Limb (tissue), 2 donors: ENCODE data around the gene COA1.
"Not testable (repeated sequence)": the region's sequence is repeated elsewhere in the genome, so short reads cannot be mapped to it uniquely, and the experiment has no call there.

Source experiments
- DNase-seq, 2 donors: peaks; one replicate each; pipeline ENCODE4 v3.0.0-alpha.2; 2016; ENCODE audit errors: extremely low spot score in 2 of 2

COA1 gene

DNA sequence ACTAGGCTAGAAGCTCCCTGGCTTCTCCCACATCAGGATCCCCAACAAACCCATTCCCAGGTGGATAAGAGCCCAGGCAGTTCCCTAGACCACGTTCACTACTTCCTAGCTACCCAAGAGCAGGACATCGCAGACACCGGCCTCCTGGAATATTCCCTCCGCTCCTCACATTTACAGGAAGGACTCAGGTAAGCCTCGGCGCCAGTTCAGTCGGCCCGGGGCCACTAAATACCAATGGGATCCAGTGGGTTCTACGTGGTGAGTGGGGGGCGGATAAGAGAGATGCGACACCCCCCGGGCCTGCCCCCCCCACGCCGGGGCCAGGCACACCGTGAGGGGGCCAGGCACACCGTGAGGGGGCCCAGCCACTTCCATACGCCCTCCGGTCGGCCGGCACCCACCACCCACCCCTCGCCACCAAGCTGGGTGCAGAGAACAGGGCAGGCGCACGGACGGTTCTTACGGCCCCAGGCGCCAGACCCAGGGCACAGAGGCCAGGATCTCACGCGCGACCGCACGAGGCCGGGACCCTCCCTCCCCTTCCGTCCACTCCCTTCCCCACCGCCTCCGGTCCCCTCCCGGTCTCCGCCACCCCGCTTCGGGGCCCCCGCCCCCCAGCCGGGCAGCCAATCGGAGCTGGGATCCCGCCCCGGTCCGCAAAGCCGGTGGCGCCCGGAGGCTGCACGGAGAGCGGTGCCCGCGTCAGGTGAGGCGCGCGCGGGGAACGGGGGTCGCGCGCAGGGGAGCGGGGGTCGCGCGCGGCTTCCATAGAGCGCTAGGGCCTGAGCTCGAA is 28.9 kb upstream of the COA1 start, which contains the start of gene BLVRA:
BLVRA (plus strand) TSS at position 652 of the 793 bp plus-strand sequence. CDS start 12,479 bp downstream, outside the sequence.
- peak; percentile 35 to 86 for DNase-seq

DNA sequence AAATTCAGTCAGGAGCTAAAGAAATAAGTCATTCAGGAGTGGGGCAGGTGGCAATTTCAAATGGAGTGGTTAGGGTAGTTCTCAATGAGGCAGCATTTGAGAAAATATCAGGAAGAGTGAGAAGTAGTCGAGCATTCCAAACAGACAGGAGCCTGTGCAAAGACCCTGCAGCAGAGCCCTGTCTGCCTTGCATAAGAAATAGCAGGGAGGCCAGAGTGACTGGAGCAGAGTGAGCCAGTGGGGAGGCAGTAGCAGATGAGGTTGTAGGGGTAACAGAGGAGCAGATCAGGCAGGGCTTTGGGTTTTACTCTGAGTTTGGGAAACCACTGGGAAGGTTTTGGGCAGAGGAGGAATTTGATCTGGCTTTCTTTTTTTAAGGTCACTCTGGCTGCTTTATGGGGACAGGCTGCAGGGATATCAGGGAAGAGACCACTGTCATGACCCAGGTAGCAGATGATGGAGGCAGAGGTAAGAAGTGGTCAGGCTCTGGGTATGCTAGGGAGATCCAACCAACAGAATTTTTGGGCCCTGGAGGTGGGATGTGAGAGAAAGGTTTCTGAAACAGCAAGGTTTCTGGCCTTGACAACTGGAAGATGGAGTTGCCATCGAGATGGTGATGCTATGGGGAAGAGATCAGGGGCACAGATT is 27.9 kb upstream of the COA1 start:
- DNase-seq, result no peak

DNA sequence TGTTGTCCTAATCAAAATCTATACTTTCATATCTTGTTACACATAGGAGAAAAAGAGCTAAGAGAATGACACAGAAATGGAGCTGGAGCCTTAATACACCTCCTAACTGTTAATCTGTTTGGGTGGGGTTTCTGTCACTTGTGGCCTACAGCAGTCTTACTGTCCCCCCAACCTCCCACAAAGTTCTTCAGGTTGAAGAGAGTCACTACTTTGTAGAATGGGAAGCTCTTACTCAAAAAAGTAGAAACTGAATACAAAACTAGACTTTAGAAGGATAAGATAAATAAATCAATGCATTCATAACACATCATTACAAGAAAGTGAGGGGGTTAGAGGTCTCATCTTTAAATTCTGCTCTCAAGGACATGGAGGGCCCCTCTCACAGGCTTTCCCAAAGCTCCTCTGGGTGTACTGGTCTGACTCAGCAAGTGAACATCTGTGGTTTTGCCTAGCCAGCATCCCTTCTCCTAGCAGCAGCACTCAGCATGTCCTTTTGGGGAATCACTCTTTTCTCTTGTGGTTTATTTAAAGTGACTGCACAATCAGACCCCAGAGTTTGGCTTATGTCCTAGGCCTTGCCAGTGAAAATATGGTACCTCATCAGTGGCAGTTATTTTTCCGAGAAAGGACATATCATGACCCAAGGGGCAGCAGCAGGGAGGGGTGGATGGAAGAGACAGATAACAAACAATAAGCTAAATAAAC is 27.2 kb upstream of the COA1 start:
- DNase-seq, result no peak

DNA sequence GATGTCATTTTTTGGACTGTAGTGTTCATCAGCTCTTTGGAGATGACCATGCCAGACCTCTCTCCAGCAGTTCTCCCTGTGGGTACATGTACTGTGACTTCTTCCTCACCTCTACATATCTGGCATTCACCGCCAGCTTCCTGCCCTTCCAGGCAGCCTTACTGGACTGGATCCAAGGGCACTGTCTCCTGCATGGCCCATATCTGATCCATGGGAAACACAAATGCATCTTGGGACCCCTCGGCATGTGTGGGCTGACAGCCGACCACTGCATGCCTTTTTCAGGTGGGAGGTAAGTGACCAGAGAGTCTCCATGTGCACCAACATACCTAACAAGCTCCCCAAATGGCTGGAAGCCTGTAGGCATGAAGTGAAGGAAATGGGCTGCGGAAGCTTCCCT is 25.3 kb upstream of the COA1 start:
- DNase-seq, result no peak

DNA sequence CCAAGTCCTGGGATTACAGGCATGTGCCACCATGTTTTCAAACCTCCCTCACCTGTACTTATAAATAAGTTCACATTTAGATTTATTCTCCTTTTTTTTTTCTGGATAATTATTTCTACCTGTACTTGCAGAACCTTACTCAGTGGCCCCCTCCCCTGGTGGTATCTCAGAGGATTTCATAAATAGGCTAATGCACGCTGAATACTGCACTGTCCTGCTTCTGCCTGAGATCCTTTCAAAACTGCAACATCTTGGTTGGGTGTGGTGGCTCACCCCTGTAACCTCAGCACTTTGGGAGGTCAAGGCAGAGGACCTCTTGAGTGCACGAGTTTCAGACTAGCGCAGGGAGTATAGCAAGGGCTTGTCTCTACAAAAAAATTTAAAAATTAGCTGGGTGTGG is 24.5 kb upstream of the COA1 start:
- no peak for DNase-seq

DNA sequence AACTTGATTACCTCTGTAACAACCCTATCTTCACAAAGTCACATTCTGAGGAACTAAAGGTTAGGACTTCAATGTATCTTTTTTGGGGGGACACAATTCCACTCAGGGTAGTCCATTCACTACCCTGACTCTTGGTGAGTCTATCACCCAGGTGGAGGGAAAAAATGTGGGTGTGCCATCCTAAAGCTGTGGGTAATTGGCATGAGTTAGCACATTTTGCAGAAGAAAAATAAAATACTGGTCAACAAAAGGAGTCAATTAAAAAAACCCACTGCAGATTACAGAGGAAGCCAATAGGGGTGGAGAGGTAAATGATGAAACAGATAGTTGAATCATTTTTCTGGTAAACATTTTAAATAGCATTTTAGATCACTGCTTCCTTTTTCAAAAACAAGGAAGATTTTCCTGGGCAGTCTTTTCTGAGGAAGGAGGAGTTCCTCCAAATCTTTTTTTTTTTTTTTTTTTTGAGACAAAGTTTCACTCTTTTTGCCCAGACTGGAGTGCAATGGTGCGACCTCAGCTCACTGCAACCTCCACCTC is 24.0 kb upstream of the COA1 start:
- DNase-seq, result no peak

DNA sequence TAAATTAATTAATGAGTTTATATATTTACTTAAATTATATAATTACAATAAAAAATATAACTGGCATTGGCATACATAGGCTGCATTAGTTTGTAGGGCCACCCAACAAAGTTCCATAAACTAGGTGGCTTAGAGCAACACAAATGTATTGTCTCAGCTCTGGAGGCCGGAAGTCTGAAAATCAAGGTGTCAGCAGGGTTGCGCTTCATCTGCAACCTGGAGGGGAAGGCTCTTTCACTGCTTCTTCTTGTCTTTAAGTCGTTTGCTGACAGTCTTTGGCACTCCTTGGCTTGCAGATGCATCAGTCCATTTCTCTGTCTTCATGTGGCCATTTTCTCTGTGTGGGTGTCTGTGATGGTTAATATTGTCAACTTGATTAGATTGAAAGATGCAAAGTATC is 23.1 kb upstream of the COA1 start:
- no peak for DNase-seq

DNA sequence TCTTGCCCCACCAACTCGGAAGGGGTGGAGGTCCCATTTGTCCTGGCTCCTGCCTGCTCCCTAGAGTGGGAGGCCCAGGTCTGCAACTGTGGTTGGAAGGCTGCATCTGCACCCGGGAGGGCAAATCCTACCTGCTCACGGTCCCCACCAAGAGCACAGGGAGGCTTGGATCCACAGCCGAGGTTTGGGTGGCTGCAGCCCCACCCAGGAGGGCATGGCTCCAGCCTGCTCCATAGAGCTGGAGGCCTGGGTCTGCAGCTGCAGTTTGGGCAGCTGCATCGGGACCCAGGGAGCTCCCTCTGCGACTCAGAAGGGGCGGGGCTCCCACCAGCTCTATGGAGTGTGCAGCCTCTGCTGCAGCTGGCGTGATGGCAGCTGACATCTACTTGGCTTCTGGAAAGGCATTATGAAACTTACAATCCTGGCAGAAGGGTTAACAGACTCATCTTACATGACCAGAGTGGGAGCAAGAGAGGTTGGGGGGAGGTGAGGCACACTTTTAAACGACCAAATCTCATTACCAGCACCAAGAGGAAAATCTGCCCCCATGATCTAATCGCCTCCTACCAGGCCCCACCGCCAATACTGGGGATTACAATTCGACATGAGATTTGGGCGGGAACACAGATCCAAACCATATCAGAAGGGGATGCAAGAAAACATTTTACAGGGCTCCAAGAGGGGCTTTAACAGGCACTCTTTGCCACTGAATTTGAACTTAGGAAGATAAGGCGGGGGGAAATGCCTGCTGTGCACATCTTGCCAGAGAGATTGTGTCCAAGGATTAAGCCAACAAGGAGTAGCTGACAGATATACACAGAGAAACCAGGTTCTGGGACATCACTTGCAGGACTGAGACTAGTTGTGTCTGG is 20.9 kb upstream of the COA1 start:
- DNase-seq, result peak; percentile 53 to 68

DNA sequence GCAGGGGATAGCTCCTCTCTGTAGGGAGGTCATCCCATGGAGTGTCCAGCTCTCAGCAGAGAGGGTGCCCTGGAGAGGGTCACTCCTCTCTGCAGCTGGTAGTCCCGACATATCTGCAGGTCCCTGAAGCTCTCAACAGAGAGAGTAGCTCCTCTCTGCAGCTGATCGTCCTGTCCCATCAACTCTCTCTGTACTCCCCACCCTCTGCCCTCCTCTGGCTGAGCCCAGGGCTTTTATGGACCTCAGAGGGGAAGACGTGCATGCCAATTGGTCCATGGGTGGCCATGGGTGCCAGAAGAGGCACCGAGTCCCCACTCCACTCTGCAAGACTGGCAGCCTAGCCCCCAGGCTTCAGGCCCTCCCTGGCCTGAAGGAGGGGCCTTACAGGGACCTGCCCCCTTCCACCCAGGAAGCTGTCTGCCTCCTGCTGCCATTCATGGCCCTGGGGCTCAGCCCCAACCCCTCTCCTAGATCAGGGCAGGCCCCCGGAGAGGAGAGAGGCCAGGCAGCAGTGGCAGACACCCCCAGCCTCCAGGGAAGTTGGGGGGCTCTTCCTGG is 20.1 kb upstream of the COA1 start:
- DNase-seq, result no peak

DNA sequence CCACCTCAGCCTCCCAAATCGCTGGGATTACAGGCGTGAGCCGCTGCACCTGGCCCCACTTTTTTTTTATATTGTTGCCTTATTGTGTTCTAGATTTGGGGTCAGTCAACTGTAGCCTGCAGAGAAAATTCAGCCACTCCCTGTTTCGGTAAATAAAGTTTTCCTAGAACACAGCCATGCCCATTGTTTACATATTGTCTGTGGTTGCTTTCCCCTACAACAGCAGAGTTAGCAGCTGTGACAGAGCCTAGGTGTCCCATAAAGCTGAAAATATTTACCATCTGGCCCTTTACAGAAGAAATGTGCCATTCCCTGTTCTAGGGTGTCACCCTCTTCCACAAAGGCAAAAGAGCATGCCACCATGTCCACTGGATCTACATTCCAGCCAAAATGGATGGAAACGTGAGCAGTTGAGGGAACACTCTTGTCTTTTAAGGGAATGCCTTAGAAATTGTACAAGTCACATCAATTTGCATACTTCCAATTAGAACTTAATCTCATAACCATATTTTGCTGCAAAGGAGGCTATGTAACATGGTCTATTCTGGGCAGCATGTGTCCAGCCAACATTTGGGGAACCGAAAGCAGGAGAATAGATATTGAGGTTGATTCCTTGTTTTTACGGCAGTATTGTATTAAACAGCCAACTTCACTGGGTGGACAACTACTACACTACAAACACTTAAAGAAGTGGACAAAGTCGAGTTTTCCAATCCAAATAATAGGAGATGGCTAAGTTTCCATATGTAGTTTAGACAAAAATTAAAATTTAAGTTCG is 18.2 kb upstream of the COA1 start:
- DNase-seq, result no peak

DNA sequence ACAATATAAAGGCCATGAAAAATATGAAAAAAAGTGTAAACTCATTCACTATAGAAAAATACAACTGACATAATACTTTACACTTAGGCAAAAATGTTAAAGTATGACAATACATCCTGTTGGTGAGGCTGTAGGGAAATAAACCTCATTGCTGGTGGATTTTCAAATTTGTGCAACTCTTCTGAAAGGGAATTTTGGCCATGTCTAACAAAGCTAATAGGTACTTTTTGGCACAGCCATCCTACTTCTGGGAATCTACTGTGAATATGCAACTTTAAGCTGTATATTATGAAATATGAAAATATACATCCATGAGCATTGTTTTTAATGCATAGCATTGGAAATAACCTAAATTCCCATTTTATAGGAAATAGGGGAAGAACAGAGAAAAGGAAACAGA is 13.4 kb upstream of the COA1 start:
- DNase-seq, result no peak

DNA sequence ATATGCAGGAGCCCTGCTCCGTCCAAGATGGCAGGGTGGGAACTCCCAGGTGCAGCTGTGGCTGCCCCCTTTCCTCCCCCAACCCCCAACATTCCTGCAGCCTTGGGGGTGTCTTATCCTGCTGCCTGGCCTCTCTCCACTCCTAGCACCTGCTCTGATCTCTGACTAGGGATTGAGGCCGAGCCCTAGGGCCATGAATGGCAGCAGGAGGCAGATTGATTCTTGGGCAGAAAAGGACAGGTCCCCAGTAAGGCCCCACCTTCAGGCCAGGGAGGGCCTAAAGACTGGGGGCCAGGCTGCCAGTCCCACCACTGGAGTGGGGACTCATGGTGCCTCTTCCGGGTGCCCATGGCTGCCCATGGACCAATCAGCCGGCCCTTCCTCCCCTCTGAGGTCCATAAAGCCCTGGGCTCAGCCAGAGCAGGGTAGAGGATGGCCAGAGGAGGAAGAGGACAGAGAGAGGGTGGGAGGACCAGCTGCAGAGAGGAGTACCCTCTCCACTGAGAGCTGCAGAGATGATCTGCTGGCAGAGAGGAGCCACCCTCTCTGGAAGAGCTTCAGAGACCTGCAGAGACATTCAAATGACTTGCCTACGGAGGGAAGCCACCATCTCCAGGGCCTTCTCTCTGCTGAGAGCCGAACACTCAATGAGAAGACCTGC is 8.3 kb upstream of the COA1 start:
- DNase-seq, result no peak

DNA sequence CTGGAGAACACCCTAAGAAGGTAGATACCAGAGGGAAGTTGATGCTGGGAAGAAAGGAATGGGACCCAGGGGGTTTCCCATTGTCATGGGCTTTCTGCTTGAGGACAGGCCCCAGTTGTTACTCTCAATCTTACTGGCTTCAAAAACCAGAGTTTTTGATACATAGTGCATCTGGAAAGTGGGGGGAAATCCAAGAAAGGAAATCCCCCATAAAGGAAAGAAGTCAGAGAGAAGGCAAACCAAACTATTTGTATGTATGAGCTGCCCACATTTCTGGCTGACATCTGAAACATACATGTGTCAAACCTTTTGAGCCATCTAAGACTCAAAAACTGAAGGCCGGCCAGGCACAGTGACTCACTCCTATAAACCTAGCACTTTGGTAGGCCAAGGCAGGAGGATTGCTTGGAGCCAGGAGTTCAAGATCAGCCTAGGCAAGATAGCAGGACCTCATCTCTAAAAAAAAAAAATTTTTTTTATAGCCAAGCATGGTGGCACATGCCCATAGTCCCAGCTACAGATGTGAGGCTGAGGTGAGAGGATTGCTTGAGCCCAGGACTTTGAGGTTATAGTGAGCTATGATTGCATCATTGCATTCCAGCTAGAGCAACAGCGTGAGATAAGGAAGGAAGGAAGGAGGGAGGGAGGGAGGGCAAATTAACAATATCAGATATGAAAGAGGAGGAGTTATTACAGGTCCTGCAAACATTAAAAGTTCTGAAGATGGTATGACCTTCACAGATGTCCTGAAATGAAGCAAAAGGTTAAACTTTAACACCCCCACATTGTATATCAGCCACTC is 6.7 kb upstream of the COA1 start:
- DNase-seq, result no peak

DNA sequence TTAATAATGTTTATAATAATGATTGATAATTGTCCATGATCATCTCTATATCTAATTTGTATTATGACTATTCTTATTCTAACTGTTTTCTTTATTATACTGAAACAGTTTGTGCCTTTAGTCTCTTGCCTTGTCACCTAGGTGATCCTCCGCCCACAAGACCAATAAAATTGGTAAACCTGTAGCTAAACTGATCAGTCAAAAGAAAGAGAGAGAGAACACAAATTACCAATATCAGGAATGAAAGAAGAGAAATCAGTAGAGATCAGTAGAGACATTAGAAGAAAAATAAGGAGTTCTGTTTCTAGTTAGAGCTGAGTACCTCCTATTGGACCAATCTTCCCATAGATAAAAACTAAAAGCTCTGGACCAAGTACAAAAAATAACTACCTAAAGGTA is 6.1 kb upstream of the COA1 start:
- DNase-seq, result no peak

DNA sequence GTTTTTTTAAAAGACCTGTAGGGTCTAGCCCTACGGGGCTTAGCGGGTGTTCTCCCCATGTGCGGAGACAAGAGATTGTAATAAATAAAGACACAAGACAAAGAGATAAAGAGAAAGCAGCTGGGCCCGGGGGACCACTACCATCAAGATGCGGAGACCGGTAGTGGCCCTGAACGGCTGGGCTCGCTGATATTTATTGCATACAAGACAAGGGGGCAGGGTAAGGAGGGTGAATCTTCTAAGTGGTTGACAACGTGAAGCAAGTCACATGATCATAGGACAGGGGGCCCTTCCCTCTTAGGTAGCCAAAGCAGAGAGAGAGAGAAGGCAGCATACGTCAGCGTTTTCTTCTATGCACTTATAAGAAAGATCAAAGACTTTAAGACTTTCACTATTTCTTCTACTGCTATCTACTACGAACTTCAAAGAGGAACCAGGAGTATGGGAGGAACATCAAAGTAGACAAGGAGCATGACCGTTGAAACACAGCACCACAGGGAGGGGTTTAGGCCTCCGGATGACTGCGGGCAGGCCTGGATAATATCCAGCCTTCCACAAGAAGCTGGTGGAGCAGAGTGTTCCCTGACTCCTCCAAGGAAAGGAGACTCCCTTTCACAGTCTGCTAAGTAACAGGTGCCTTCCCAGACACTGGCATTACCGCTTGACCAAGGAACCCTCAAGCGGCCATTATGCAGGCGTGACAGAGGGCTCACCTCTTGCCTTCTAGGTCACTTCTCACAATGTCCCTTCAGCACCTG is 5.4 kb upstream of the COA1 start:
- not testable (repeated sequence) for DNase-seq

DNA sequence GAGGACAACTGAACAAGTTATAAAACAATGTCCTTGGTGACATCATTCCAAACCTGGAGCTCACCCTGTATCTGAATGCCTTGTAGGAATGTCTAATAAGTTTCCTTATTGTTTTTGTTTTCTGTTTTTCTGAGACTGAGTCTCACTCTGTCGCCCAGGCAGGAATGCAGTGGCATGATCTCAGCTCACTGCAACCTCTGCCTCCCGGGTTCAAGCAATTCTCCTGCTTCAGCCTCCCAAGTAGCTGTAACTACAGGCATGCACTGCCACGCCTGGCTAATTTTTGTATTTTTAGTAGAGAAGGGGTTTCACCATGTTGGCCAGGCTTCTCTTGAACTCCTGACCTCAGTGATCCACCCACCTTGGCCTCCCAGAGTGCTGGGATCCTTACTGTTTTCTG is 2.2 kb upstream of the COA1 start:
- DNase-seq, result not testable (repeated sequence)

DNA sequence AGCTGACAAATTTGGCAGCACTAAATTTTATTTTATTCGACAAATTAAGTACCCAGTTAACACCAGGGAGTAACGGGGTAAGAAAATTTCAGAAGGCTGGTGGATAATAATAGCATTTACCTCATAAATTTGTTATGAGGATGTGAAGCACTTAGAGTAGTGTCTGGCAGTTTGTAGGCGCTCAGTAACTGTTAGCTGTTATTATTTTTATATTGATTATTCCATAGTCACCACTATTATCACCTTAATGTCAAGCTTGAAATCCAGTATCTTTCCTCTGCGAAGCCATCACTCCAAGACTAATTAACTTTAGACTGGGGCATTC is 563 bp upstream of the COA1 start:
- no peak for DNase-seq

DNA sequence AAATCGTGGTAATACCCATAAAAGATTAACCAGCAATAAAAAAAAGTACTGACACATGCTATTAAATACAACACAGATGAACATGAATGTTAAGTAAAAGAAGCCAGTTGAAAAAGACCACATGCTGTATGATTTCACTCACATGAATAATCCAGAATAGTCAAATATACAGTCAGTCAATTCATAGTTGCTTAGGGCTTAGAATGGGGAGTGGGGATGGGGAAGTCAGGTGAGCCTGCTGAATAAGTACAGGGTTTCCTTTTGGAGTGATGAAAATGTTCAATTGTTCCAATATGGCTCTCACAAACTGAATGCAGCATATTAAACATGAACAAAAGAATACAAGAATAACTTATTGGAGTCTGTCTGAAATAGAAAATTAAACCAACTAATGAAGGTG is 1.8 kb downstream of the COA1 start:
- DNase-seq, result no peak
